Transverse colon (tissue), 4 donors: Measurements from ENCODE around the gene YTHDF1. TPM values are rescaled to one million over a fixed set of nuclear protein-coding genes. Genes with fewer than 3 reads are reported as not detected.

Experiments used
- DNase-seq: peaks from one replicate; pipeline ENCODE4 v3.0.0-alpha.2; 2019
- H3K27ac ChIP-seq, 4 donors: fragments of 200-600 bp; sonication (generic); 2 replicates each; pipeline ENCODE4 v1.5.1; 2016 to 2018; ENCODE audit warnings: inconsistent platforms in 4 of 4
- H3K27me3 ChIP-seq: fragments of 200-600 bp; sonication (generic); 2 replicates; pipeline ENCODE4 v1.5.1; 2017; ENCODE audit warnings: inconsistent platforms
- H3K36me3 ChIP-seq, 4 donors: fragments of 200-600 bp; sonication (generic); 2 replicates each; pipeline ENCODE4 v1.5.1; 2017 to 2019; ENCODE audit warnings: inconsistent platforms in 4 of 4
- H3K4me1 ChIP-seq, 4 donors: fragments of 200-600 bp; sonication (generic); 2 replicates each; pipeline ENCODE4 v1.5.1; 2017 to 2020; ENCODE audit warnings: inconsistent platforms in 4 of 4
- H3K4me3 ChIP-seq, 4 donors: fragments of 200-600 bp; sonication (generic); 1 replicate in 1 of 4; 2 replicates in 3 of 4; pipeline versions ENCODE4 v1.5.1 to v1.6.1; 2017 to 2019; ENCODE audit warnings: inconsistent platforms in 4 of 4
- H3K9me3 ChIP-seq, 2 donors: fragments of 200-600 bp; sonication (generic); 2 replicates each; pipeline ENCODE4 v1.5.1; 2017 to 2019; ENCODE audit warnings: inconsistent platforms in 2 of 2
- EP300 ChIP-seq: sonication (generic); formaldehyde crosslinking; IDR thresholded peaks from one replicate; pipeline ENCODE4 v1.6.1; 2017; ENCODE audit warnings: antibody characterized with exemption, low read depth
- POLR2A ChIP-seq: fragments of 450-650 bp; IDR thresholded peaks from one replicate; pipeline ENCODE4 v1.6.1; 2016; ENCODE audit warnings: antibody characterized with exemption, mild to moderate bottlenecking, moderate library complexity
- POLR2AphosphoS5 ChIP-seq, 3 donors: sonication (generic); formaldehyde crosslinking; IDR thresholded peaks; one replicate each; pipeline ENCODE4 v1.6.1; 2016; ENCODE audit warnings: antibody characterized with exemption in 3 of 3
- WGBS, 2 donors: methylation state at CpG; one replicate each; pipeline ENCODE4 v1.1.5; 2018; ENCODE audit warnings: low coverage in 1 of 2; 5-methylcytosine and 5-hydroxymethylcytosine counted together
- in situ Hi-C, 4 donors: fragments of 200-750 bp; cut with MboI; loops; one replicate each; pipeline versions ENCODE4 v1.15.0 to v1.15.1; 2017; ENCODE audit warnings: low sequenced_read_pairs in 3 of 4, low pct_ligation_motif_present in 1 of 4, low pct_unique_long_range_greater_than_20kb in 1 of 4
- intact Hi-C: fragments of 100-400 bp; cut with DNase I; formaldehyde crosslinking; loops from one replicate; pipeline ENCODE4 v1.15.1; 2023; ENCODE audit warnings: low total_unique reads
- total RNA-seq, 4 donors: library from RNA; depleted of rRNA; stranded (reverse); fragments of >200 nt; gene quantifications; one replicate each; pipeline ENCODE4 v1.1.0, GENCODE V29; 2016
- TF ChIP-seq, protein P1 (sequence below), 5 experiments: fragments of 200-600 bp in 3 of 5; fragments of 450-650 bp in 2 of 5; sonication (generic) in 3 of 5; IDR thresholded peaks; 1 replicate in 2 of 5; 2 replicates in 3 of 5; pipeline ENCODE4 v1.5.1; 2016 to 2017; ENCODE audit warnings: antibody characterized with exemption in 5 of 5, inconsistent platforms in 3 of 5, mild to moderate bottlenecking in 2 of 5, moderate library complexity in 1 of 5

Gene YTHDF1
- total RNA-seq, 4 donors from 2014 or later = 29.4 to 35.2 (median 32.9) TPM

DNA sequence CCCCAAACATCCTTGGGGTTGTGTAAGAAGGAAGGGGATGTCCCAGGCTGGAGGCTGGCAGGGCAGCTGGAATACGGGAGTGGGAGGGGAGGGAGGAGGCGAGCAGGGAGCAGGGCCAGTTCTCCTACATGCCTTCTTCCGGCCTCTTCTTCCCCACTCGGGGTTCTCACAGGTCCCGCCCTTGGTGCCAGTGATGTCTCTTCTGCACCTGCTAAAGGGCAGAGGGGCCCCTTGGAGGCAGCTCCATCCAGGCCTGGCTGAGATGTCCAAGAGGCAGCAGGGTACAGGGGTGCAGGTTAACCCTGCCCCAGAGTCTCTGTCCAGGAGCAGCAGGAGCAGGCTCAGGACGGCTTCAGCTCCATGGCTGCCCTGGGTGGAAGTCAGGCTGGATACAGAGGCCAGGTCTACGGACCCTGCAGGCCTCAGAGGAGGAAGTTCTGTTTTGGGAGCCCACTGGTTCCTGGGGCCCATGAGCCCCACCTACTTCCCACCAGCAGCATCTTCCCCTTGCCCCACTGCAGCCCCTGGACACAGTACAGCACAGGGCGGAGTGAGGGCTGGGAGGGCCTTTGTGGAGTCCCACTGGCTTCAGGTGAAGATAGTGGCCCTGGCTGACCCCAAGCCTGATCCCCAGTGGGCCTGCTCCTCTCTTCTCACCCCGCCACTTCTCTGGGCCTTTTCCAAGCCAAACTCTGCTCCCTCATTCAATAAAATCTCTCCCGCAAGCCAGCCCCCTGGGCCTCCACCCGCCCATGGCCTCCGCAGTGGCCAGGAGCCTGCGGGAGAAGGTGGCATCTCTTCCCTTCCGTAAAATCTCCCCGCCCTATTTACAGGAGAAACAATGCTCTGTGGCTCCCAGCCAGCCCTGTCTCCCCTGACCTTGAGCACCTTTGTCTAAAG lies 60.4 kb downstream of the YTHDF1 start:
- peaks cover 57% of the 10 kb centered on the region for H3K27me3 ChIP-seq
- H3K27ac ChIP-seq = no peak overlapping the region
- in situ Hi-C loops = no loop called here
- no peak for TF ChIP-seq EP300
- TF ChIP-seq, protein P1, sequence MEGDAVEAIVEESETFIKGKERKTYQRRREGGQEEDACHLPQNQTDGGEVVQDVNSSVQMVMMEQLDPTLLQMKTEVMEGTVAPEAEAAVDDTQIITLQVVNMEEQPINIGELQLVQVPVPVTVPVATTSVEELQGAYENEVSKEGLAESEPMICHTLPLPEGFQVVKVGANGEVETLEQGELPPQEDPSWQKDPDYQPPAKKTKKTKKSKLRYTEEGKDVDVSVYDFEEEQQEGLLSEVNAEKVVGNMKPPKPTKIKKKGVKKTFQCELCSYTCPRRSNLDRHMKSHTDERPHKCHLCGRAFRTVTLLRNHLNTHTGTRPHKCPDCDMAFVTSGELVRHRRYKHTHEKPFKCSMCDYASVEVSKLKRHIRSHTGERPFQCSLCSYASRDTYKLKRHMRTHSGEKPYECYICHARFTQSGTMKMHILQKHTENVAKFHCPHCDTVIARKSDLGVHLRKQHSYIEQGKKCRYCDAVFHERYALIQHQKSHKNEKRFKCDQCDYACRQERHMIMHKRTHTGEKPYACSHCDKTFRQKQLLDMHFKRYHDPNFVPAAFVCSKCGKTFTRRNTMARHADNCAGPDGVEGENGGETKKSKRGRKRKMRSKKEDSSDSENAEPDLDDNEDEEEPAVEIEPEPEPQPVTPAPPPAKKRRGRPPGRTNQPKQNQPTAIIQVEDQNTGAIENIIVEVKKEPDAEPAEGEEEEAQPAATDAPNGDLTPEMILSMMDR (IDR thresholded peaks at IDR 0.05) = no peak
- no peaks in the 10 kb centered on the region for H3K9me3 ChIP-seq
- no peaks in the 10 kb centered on the region for H3K4me1 ChIP-seq
- no peak overlapping the region for H3K4me3 ChIP-seq
- no peaks in the 10 kb centered on the region for H3K36me3 ChIP-seq
- 56% methylated on average over 15 of the region's 15 CpGs; no CpG with 5 or more reads in 1 of the 2 donors for WGBS, 2 donors
- intact Hi-C loops = no loop called here
- DNase-seq = no peak

DNA sequence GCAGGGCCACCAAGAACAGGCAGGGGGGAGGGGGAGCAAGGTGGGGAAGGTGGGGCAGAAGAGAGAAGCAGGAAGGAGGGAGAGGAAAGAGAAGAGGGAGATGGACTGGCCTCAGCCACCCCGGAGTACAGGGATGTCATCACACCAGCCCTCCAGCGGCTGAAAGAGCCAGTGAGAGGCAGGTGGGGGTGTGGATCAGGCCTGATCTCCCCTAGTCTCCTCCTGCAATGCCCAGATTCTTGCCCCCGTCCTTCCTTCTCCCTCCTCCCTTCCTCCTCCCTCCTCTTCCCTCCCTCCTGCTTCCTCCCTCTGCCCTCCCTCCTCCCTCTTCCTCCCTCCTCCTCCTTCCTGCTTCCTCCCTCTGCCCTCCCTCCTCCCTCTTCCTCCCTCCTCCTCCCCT lies 61.5 kb downstream of the YTHDF1 start:
- DNase-seq = no peak
- Histone ChIP-seq H3K27me3 (peaks cover 66% of the 10 kb centered on the region), H3K27ac (no peak overlapping the region), H3K4me3 (no peak overlapping the region), H3K36me3 (no peaks in the 10 kb centered on the region), H3K4me1 (no peaks in the 10 kb centered on the region), H3K9me3 (no peaks in the 10 kb centered on the region)
- in situ Hi-C loops = no loop called here
- WGBS, 2 donors = 26% methylated on average over 3 of the region's 3 CpGs; no CpG with 5 or more reads in 1 of the 2 donors
- TF ChIP-seq EP300 (no peak), POLR2A (no peak), POLR2AphosphoS5 (IDR thresholded peaks at IDR 0.05) (no peak)
- TF ChIP-seq, protein P1 (IDR thresholded peaks at IDR 0.05) = no peak
- intact Hi-C loops = no loop called here

DNA sequence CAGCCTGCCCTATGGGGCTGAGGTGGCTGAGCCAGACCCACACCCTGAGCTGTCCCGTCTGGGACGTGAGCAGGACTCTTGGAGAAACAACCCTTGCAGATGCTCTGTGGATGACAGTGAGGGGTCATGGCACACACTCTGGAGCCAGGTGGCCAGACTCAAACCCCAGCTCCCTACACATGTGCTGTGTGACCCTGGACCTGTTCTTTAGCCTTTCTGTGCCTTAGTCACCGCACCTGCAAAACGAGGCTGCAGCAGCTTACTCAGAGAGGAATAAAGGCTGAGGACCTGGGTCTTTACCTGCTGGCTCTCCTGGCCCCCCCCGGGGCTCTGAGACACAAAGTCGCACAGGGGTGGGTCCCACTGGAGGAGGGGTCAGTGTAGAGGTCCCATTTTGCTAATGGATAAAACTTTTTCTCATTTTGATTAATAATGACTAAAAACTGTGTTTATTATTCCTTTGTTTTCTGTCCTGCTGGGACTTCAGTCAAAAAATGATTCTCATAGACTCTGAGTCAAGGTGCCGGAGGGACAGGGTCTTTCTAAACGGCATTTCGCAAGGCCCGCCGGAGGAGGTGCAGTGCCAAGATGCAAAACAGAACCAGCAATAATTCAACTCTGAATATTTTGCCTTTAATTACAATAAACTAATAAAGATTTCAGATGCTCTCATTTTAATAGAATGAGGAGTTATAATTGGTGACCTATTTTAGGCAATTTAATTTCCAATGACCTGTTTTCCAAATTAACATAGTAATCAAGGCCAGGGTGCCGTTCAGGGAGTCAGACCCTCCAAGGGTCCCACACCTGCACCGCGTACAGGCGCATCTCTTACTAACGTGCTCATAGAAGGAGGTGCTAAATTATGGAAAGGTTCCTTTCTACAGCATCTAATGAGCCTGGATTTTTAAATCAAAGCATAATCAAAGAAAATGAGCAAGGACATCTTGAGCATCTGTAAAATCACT lies 62.4 kb downstream of the YTHDF1 start:
- Histone ChIP-seq H3K27me3 (peaks cover 69% of the 10 kb centered on the region), H3K36me3 (no peaks in the 10 kb centered on the region), H3K27ac (no peak overlapping the region), H3K4me1 (no peaks in the 10 kb centered on the region), H3K4me3 (no peak overlapping the region), H3K9me3 (no peaks in the 10 kb centered on the region)
- intact Hi-C loops (no loop called here), in situ Hi-C loops (no loop called here)
- no peak for DNase-seq
- WGBS, 2 donors = 74 to 76% methylated on average over 10 to 16 of the region's 16 CpGs
- TF ChIP-seq POLR2A (no peak), POLR2AphosphoS5 (IDR thresholded peaks at IDR 0.05) (no peak), EP300 (no peak)
- TF ChIP-seq, protein P1 (IDR thresholded peaks at IDR 0.05) = no peak
